HEK293 (cell line): ENCODE results near the gene NPM3.

Experiments
- CTCF ChIA-PET: fragments of 350-600 bp; formaldehyde crosslinking; extraction: SDS; loops from one replicate; lab custom pipeline; 2021; ENCODE audit warnings: antibody characterized with exemption; lab: Yijun Ruan, JAX
- POLR2A ChIA-PET: fragments of 300-600 bp; formaldehyde crosslinking; extraction: SDS; loops from one replicate; lab custom pipeline; 2020; ENCODE audit warnings: antibody characterized with exemption, inconsistent platforms; lab: Yijun Ruan, JAX
- H3K27ac ChIP-seq: fragments of 200-500 bp; sonication (Bioruptor generic); 2 replicates; pipeline ENCODE4 v1.5.1; 2014; ENCODE audit warnings: low read depth, low read length, control low read depth, inconsistent platforms; ENCODE audit errors: extremely low read depth
- H3K36me3 ChIP-seq, 2 experiments: fragments of 200-500 bp in 1 of 2; sonication (Bioruptor generic) in 1 of 2; 1 replicate in 1 of 2; 2 replicates in 1 of 2; pipeline ENCODE4 v1.5.1; 2014 to 2017; ENCODE audit warnings: inconsistent platforms in 2 of 2, low read length in 2 of 2; ENCODE audit not compliant: control insufficient read depth in 2 of 2, insufficient read depth in 1 of 2
- H3K4me1 ChIP-seq: fragments of 200-500 bp; sonication (Bioruptor generic); 2 replicates; pipeline ENCODE4 v1.5.1; 2014; ENCODE audit warnings: mild to moderate bottlenecking, low read length, inconsistent platforms; ENCODE audit not compliant: control insufficient read depth, insufficient read depth
- H3K4me3 ChIP-seq: 2 replicates; pipeline ENCODE4 v1.5.1; 2011; ENCODE audit warnings: low read depth, mild to moderate bottlenecking, control low read depth, low read length, moderate library complexity
- H3K9me3 ChIP-seq: fragments of 200-500 bp; sonication (Bioruptor generic); 2 replicates; pipeline ENCODE4 v1.5.1; 2014; ENCODE audit warnings: low read depth, low read length, inconsistent platforms; ENCODE audit not compliant: control insufficient read depth, insufficient read depth
- GFI1B ChIP-seq: fragments of 450-650 bp; formaldehyde crosslinking; IDR thresholded peaks from 2 replicates; pipeline ENCODE4 v1.5.1; 2016; ENCODE audit warnings: missing biosample characterization, missing genetic modification characterization
- GLIS1 ChIP-seq: fragments of 450-650 bp; formaldehyde crosslinking; IDR thresholded peaks from 2 replicates; pipeline ENCODE4 v1.5.1; 2016; ENCODE audit warnings: missing biosample characterization, missing genetic modification characterization
- GLIS2 ChIP-seq: fragments of 450-650 bp; formaldehyde crosslinking; IDR thresholded peaks from 2 replicates; pipeline ENCODE4 v1.5.1; 2016; ENCODE audit warnings: missing biosample characterization, missing genetic modification characterization
- IKZF3 ChIP-seq: fragments of 450-650 bp; IDR thresholded peaks from 2 replicates; pipeline ENCODE4 v1.5.0; 2018; ENCODE audit warnings: missing biosample characterization, mild to moderate bottlenecking, missing genetic modification characterization, moderate library complexity
- OSR2 ChIP-seq: fragments of 450-650 bp; formaldehyde crosslinking; IDR thresholded peaks from 2 replicates; pipeline ENCODE4 v1.5.1; 2016; ENCODE audit warnings: missing biosample characterization, missing genetic modification characterization
- PATZ1 ChIP-seq: fragments of 450-650 bp; formaldehyde crosslinking; IDR thresholded peaks from 2 replicates; pipeline ENCODE4 v1.5.1; 2016; ENCODE audit warnings: missing biosample characterization, missing genetic modification characterization
- PRDM1 ChIP-seq: fragments of 450-650 bp; formaldehyde crosslinking; IDR thresholded peaks from 2 replicates; pipeline ENCODE4; 2016; ENCODE audit warnings: missing biosample characterization, missing genetic modification characterization
- ZIC2 ChIP-seq: fragments of 450-650 bp; formaldehyde crosslinking; IDR thresholded peaks from 2 replicates; pipeline ENCODE4 v1.5.1; 2016; ENCODE audit warnings: missing biosample characterization, missing genetic modification characterization
- ZNF266 ChIP-seq: fragments of 450-650 bp; formaldehyde crosslinking; IDR thresholded peaks from 2 replicates; pipeline ENCODE4 v1.5.1; 2016; ENCODE audit warnings: missing biosample characterization, missing genetic modification characterization, low read depth
- ZNF341 ChIP-seq: fragments of 450-650 bp; formaldehyde crosslinking; IDR thresholded peaks from 2 replicates; pipeline ENCODE4; 2016; ENCODE audit warnings: low read depth, missing biosample characterization, missing genetic modification characterization
- ZNF423 ChIP-seq: fragments of 450-650 bp; formaldehyde crosslinking; IDR thresholded peaks from 2 replicates; pipeline ENCODE4 v1.5.1; 2016; ENCODE audit warnings: missing biosample characterization, missing genetic modification characterization
- ZNF433 ChIP-seq: fragments of 450-650 bp; formaldehyde crosslinking; IDR thresholded peaks from 2 replicates; pipeline ENCODE4 v1.5.1; 2016; ENCODE audit warnings: missing biosample characterization, missing genetic modification characterization, low read depth
- ZNF658 ChIP-seq: fragments of 450-650 bp; formaldehyde crosslinking; IDR thresholded peaks from 2 replicates; pipeline ENCODE4; 2016; ENCODE audit warnings: missing biosample characterization, missing genetic modification characterization
- TF ChIP-seq, protein P1 (sequence below): fragments of 450-650 bp; formaldehyde crosslinking; IDR thresholded peaks from 2 replicates; pipeline ENCODE4 v1.5.1; 2016; ENCODE audit warnings: missing biosample characterization, missing genetic modification characterization
- TF ChIP-seq, protein P2 (sequence below): fragments of 450-650 bp; formaldehyde crosslinking; IDR thresholded peaks from 2 replicates; pipeline ENCODE4 v1.5.1; 2017; ENCODE audit warnings: missing biosample characterization, missing genetic modification characterization
- TF ChIP-seq, protein P3 (sequence below): fragments of 450-650 bp; formaldehyde crosslinking; IDR thresholded peaks from 2 replicates; pipeline ENCODE4 v1.5.1; 2016; ENCODE audit warnings: missing biosample characterization, missing genetic modification characterization
- TF ChIP-seq, protein P4 (sequence below): fragments of 450-650 bp; formaldehyde crosslinking; IDR thresholded peaks from 2 replicates; pipeline ENCODE4 v1.5.1; 2016; ENCODE audit warnings: missing biosample characterization, missing genetic modification characterization

Gene NPM3

GRCh38 chr10:101773923-101774588 is 9.2 kb downstream of the NPM3 start:
- CTCF ChIA-PET: interaction anchor here (0.6 to 1.4 kb wide), 5 partner anchors 11 to 479 kb away, joined by 3 to 8 read pairs (median 4); no protein-coding TSS in a partner anchor
- Histone ChIP-seq H3K4me1 (peaks cover 4% of the 10 kb centered on the region), H3K4me3 (no peak overlapping the region), H3K9me3 (no peaks in the 10 kb centered on the region), H3K27ac (no peak overlapping the region), H3K36me3 (no peaks in the 10 kb centered on the region)
- TF ChIP-seq ZNF341 (tag by site-specific recombination) (peak; percentile 21; the same call in 1 of the 2 replicates), ZIC2 (tag by site-specific recombination) (0 out of 2 replicates have a peak, but pooled peaks have one; percentile 23), GLIS2 (0 out of 2 replicates have a peak, but pooled peaks have one; percentile 37), GFI1B (tag by site-specific recombination) (no peak), OSR2 (tag by site-specific recombination) (peak; percentile 49), PATZ1 (tag by site-specific recombination) (no peak), GLIS1 (tag by site-specific recombination) (peak; percentile 51), PRDM1 (tag by site-specific recombination) (peak; percentile 35; the same call in 1 of the 2 replicates), IKZF3 (tag by site-specific recombination) (peak; percentile 51), ZNF266 (tag by site-specific recombination) (no peak), ZNF423 (tag by site-specific recombination) (peak; percentile 38; the same call in 1 of the 2 replicates), ZNF658 (tag by site-specific recombination) (no peak), ZNF433 (tag by site-specific recombination) (no peak)
- TF ChIP-seq, protein P1, sequence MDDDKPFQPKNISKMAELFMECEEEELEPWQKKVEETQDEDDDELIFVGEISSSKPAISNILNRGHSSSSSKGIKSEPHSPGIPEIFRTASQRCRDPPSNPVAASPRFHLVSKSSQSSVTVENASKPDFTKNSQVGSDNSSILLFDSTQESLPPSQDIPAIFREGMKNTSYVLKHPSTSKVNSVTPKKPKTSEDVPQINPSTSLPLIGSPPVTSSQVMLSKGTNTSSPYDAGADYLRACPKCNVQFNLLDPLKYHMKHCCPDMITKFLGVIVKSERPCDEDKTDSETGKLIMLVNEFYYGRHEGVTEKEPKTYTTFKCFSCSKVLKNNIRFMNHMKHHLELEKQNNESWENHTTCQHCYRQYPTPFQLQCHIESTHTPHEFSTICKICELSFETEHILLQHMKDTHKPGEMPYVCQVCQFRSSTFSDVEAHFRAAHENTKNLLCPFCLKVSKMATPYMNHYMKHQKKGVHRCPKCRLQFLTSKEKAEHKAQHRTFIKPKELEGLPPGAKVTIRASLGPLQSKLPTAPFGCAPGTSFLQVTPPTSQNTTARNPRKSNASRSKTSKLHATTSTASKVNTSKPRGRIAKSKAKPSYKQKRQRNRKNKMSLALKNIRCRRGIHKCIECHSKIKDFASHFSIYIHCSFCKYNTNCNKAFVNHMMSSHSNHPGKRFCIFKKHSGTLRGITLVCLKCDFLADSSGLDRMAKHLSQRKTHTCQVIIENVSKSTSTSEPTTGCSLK (tag by site-specific recombination): no peak
- TF ChIP-seq, protein P2, sequence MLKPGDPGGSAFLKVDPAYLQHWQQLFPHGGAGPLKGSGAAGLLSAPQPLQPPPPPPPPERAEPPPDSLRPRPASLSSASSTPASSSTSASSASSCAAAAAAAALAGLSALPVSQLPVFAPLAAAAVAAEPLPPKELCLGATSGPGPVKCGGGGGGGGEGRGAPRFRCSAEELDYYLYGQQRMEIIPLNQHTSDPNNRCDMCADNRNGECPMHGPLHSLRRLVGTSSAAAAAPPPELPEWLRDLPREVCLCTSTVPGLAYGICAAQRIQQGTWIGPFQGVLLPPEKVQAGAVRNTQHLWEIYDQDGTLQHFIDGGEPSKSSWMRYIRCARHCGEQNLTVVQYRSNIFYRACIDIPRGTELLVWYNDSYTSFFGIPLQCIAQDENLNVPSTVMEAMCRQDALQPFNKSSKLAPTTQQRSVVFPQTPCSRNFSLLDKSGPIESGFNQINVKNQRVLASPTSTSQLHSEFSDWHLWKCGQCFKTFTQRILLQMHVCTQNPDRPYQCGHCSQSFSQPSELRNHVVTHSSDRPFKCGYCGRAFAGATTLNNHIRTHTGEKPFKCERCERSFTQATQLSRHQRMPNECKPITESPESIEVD (tag by site-specific recombination): peak; percentile 51; the same call in 1 of the 2 replicates
- TF ChIP-seq, protein P3, sequence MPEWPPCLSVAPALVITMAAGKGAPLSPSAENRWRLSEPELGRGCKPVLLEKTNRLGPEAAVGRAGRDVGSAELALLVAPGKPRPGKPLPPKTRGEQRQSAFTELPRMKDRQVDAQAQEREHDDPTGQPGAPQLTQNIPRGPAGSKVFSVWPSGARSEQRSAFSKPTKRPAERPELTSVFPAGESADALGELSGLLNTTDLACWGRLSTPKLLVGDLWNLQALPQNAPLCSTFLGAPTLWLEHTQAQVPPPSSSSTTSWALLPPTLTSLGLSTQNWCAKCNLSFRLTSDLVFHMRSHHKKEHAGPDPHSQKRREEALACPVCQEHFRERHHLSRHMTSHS (tag by site-specific recombination): no peak
- TF ChIP-seq, protein P4, sequence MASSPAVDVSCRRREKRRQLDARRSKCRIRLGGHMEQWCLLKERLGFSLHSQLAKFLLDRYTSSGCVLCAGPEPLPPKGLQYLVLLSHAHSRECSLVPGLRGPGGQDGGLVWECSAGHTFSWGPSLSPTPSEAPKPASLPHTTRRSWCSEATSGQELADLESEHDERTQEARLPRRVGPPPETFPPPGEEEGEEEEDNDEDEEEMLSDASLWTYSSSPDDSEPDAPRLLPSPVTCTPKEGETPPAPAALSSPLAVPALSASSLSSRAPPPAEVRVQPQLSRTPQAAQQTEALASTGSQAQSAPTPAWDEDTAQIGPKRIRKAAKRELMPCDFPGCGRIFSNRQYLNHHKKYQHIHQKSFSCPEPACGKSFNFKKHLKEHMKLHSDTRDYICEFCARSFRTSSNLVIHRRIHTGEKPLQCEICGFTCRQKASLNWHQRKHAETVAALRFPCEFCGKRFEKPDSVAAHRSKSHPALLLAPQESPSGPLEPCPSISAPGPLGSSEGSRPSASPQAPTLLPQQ (tag by site-specific recombination): no peak
- POLR2A ChIA-PET: interaction anchor here (0.6 to 0.7 kb wide), 2 partner anchors 44 to 1782 kb away, joined by 4 read pairs; partner anchors contain the start of gene OGA
